ENCODE results near the gene ZNF600.
"Not testable (repeated sequence)": the region's sequence is repeated elsewhere in the genome, so short reads cannot be mapped to it uniquely, and the experiment has no call there.

The ZNF600 gene

DNA sequence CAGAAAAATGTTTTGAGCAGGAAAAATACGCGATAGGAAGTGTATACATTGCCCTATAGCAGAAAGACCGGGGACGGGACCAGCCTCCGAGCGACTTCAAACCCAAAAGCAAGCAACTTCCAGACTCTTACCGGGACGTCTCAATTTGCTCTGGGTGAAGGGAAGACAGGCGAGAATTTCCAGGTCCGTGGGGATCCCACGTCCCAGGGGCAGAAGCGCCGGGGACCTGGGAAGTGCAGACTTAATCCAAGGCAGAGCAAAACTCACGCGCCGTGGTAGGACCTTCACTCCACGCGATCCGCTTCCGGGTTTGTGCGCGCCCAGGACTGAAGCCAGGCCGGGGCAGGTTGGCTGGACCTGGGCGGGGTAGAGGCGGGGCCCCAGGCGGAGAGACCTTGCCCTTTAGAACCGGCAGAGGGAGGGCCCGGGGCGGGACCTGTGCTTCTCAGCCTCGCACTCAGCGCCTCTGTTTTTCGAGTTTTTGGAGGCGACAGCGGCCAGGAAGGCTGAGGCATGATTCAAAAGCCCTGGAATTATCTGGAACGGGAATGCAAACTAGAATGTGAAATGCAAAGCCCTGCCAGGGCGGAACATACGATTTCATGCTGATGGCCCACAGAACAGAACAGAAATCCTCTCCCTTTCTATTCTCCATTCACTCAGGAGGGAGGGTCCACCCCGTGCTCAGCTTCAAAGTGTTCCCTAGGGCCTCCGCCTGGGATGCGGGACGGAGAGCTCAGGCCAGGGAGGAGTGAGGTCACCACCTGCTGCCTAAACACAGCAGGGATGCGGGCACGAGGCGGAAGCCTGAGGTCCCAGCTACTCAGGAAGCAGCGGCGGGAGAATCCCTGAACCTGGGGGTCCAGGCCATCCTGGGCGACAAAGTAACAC lies at the start of gene ZNF600:
Gene ZNF600, minus strand, starts transcription at position 328 of the 891 bp plus-strand sequence. CDS start 7,903 bp downstream, outside the sequence.
- DNase-seq (ENCODE audit: low spot score), result peak; percentile 58

DNA sequence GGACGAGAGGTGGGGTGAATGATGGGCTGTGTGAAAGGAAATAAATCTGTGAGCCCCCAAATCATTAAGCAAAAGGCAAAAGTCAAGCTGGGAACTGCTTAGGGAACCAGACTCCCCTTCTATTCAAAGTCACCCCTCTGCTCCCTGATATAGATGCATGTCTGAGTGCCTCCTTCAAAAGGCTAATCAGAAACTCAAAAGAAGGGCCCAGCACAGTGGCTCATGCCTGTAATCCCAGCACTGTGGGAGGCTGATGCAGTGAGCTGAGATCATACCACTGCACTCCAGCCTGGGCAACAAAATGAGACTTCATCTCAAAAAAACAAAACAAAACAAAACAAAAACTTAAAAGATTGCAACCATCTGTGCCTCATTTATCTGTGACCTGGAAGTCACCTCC lies 47.7 kb upstream of the ZNF600 start:
- DNase-seq (ENCODE audit: low spot score), result not testable (repeated sequence)

- DNase-seq (ENCODE audit: low spot score), result not testable (repeated sequence)
Measured at GRCh38 chr19:52833541-52833940, 47.0 kb upstream of the ZNF600 start.

DNA sequence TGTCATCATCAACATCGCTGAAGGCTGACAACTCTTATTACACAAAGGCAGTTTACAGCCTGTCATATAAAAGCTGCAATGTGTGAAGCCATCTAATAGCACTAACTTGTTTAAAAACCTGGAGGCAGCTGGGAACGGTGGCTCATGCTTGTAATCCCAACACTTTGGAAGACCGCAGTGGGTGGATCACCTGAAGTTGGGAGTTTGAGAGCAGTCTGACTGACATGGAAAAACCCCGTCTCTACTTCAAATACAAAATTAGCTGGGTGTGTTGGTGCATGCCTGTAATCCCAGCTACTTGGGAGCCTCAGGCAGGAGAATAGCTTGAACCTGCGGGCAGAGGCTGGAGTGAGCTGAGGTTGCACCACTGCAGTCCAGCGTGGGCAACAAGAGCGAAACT lies 43.3 kb upstream of the ZNF600 start:
- not testable (repeated sequence) for DNase-seq (ENCODE audit: low spot score)

DNA sequence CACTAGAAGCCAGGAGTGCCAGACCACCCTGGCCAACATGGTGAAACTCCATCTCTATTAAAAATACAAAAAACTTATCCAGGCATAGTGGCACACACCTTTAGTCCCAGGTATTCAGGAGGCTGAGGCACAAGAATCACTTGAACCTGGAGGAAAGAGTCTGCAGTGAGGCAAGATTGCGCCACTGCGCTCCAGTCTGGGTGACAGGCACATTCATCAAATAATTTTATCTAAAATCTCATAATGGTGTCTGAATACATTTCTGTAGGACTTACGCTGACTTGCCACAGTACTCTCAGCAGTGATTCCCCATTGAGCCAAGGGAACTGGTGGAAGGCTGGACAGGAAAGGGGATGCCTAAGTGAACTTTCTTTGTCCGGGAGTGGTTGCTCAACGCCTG lies 39.2 kb upstream of the ZNF600 start:
- no peak for DNase-seq (ENCODE audit: low spot score)

GRCh38 chr19:52823676-52824075 lies 37.1 kb upstream of the ZNF600 start:
- no peak for DNase-seq (ENCODE audit: low spot score)

- DNase-seq (ENCODE audit: low spot score), result peak; percentile 41
Measured at GRCh38 chr19:52821204-52821960, 34.8 kb upstream of the ZNF600 start, which contains the start of gene ZNF28. TSS of gene ZNF28 (minus strand) at chr19:52821633. CDS start at chr19:52817958, 3,675 bp downstream.

DNA sequence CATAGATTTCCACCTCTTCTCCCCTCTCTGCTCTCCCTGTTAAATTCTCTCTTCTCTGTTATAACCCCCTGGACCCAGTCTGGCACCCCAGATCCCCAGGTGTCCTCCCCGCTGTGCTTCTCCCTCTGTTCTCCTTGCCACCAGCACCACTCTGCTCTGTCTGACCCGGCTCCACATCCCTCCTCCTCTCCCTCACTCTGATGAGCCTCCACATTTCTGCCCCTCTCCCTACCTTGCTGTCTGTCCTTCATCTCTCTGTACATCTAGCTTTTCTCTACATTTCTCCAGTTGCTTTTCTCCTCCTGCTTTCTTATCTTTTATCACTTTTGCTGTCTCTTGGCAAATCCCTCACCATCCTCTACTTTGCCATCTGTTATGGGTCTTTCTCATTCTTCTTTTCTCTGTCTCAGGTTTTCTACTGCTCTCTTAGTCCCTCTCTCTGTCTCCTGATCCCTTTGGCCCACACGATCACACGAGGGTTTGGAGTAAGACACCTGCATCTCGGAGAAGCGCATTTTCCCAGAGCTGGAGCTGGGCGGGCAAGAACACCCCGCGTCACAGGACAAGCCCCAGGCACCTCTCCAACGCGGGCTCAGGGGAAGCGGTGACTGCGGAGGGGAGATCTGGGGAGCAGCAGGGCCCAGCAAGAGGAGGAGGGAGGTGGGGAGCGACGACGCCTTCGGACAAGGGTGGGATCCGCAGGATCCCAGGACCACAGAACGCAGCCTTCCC lies 34.0 kb upstream of the ZNF600 start:
- DNase-seq (ENCODE audit: low spot score), result peak; percentile 3

DNA sequence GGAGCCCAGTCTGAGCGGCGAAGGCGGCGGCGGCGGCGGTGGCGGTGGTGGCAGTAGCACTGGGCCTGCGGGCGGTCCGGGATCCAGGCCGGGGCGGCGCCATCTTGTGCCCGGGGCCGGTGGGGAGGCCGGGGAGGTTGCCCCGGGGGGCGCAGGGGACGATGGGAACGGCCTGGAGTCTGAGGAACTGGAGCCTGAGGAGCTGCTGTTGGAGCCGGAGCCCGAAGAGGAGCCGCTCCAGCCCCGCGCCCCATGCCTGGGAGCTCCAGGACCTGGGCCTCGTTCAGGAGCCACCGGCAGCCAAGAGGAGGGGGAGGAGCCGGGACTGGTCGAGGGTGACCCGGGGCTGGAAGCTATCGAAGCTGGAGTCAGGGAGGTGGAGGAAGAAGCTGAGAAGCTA lies 23.2 kb upstream of the ZNF600 start:
- DNase-seq (ENCODE audit: low spot score), result no peak

GRCh38 chr19:52799950-52800640 lies 13.5 kb upstream of the ZNF600 start:
- DNase-seq (ENCODE audit: low spot score), result not testable (repeated sequence)

GRCh38 chr19:52789440-52789839 lies 2.8 kb upstream of the ZNF600 start:
- DNase-seq (ENCODE audit: low spot score), result no peak

GRCh38 chr19:52786078-52786463 lies 520 bp downstream of the ZNF600 start:
- no peak for DNase-seq (ENCODE audit: low spot score)

DNA sequence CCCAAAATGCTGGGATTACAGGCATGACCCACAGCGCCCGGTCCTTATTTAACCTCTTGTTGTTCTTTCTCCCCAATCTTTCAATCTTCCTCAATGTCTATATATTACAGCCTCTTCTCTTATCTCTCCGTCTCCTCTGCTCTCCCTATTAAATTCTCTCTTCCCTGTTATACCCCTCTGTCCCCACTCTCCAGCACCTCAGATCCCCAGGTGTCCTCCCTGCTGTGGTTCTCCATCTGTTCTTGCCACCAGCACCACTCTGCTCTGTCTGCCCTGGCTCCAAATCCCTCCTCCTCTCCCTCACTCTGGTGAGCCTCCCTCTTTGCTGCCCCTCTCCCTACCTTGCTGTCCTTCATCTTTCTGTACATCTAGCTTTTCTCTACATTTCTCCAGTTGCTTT lies 1.1 kb downstream of the ZNF600 start:
- DNase-seq (ENCODE audit: low spot score), result no peak

DNA sequence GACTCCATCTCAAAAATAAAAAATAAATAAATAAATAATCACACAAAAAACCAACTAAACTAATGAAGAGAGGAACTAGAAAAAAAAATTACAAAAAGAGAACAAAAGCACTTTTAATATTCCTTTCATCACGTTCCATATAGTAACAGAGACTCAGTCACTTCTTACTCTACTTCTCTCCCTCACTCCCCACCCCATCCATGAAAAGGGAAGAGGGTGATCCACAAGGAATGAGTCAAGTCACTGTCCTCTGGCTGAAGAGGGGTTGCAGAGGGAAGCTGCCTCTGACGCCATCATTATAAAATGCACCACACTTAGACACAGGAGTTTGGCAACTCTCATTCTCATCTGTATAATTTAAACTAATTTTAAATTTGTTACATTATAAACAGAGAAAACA lies 3.7 kb downstream of the ZNF600 start:
- not testable (repeated sequence) for DNase-seq (ENCODE audit: low spot score)

DNA sequence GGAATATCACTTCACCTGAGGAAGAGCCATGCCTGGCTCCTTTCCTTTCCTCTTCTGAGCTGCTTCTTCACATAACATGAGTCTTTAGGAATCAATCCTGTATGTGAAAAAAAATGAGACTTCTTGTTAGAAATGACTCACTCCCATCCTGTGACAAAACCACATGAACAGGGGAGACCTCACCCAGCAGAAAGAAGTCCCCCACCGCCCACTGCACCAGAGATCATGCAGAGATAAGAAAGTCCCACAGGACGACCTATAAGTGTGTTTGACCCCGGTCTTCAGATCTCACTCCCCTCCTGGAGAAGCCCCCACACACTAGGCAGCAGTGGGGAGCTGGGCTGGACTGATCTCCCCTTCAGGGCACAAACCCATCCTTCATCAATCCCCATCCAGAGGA lies 7.8 kb downstream of the ZNF600 start:
- no peak for DNase-seq (ENCODE audit: low spot score)

DNA sequence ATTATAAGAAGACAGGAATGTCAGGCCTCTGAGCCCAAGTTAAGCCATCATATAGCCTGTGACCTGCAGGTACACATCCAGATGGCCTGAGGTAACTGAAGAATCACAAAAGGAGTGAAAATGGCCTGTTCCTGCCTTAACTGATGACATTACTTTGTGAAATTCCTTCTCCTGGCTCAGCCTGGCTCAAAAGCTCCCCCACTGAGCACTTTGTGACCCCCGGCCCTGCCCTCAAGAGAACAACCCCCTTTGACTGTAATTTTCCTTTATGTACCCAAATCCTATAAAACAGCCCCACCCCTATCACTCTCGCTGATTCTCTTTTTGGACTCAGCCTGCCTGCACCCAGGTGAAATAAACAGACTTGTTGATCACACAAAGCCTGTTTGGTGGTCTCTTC lies 30.1 kb downstream of the ZNF600 start:
- DNase-seq (ENCODE audit: low spot score), result not testable (repeated sequence)

- no peak for DNase-seq (ENCODE audit: low spot score)
Measured at GRCh38 chr19:52749780-52750179, 36.8 kb downstream of the ZNF600 start.

- DNase-seq (ENCODE audit: low spot score), result no peak
Measured at GRCh38 chr19:52748336-52748950, 38.1 kb downstream of the ZNF600 start.

- not testable (repeated sequence) for DNase-seq (ENCODE audit: low spot score)
Measured at GRCh38 chr19:52745919-52746318, 40.7 kb downstream of the ZNF600 start.

DNA sequence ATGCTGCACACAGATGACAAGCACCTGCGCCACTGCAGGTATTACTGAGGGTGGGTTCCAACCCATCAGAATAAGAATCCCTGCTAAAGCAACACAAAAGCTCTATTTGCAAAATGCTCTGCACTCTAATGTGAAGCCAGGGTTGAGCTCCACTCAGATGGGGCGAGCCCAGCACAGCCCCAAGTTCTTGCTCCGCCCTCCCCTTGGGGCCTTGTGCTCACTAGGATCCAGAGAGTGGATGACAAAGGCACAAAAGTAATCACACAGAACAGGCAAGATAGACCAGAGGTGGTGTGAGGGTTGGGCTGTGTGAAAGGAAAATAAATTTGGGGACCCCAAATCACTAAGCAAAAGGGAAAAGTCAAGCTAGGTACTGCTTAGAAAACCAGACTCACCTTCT lies 43.5 kb downstream of the ZNF600 start:
- DNase-seq (ENCODE audit: low spot score), result no peak

DNA sequence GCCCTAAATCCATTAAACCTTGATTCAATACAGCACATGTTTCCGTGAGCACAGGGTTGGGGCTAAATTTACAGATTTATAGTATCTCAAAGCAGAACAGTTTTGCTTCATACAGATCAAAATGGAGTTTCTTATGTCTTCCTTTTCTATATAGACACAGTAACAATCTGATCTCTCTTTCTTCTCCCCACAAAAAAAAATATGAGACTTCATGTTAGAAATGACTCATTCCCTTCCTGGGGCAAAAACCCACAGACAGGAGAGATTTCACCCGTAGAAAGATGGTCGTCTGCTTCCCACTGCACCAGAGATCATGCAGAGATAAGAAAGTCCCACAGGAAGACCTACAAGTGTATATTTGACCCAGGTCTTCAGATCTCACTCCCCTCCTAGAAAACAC lies 44.1 kb downstream of the ZNF600 start:
- no peak for DNase-seq (ENCODE audit: low spot score)
